Ramos (cell line): ENCODE measurements around the gene HEYL.

Experiments used
- in situ Hi-C: fragments of 300-500 bp; cut with MboI; formaldehyde crosslinking; loops from one replicate; pipeline ENCODE4 v1.14.3; 2022; ENCODE audit warnings: low sequenced_read_pairs; ENCODE audit not compliant: unreplicated experiment

The HEYL gene

GRCh38 chr1:39642796-39643195 is 3.4 kb upstream of the HEYL start:
- in situ Hi-C loops, result no loop called here

GRCh38 chr1:39640861-39641260 is 1.4 kb upstream of the HEYL start:
- in situ Hi-C loops, result no loop called here

GRCh38 chr1:39638965-39639304 is 508 bp downstream of the HEYL start:
- in situ Hi-C loops, result no loop called here

- in situ Hi-C loops, result no loop called here
These were observed 2.1 kb downstream of the HEYL start for GRCh38 chr1:39637361-39637760.

- in situ Hi-C loops, result no loop called here
These were observed 3.6 kb downstream of the HEYL start for GRCh38 chr1:39635871-39636210.

- in situ Hi-C loops, result no loop called here
These were observed 4.1 kb downstream of the HEYL start for GRCh38 chr1:39635205-39635870.

- in situ Hi-C loops, result no loop called here
These were observed 6.0 kb downstream of the HEYL start for GRCh38 chr1:39633422-39633821.

GRCh38 chr1:39632682-39633417 is 6.6 kb downstream of the HEYL start:
- in situ Hi-C loops, result no loop called here

GRCh38 chr1:39632323-39632681 is 7.1 kb downstream of the HEYL start:
- in situ Hi-C loops, result no loop called here

- in situ Hi-C loops, result no loop called here
These were observed 7.8 kb downstream of the HEYL start for GRCh38 chr1:39631361-39632322.

- in situ Hi-C loops, result no loop called here
These were observed 10.6 kb downstream of the HEYL start for GRCh38 chr1:39628807-39629350.

GRCh38 chr1:39626646-39627045 is 12.8 kb downstream of the HEYL start:
- in situ Hi-C loops, result no loop called here

- in situ Hi-C loops, result no loop called here
These were observed 13.8 kb downstream of the HEYL start for GRCh38 chr1:39625462-39626273.

GRCh38 chr1:39625009-39625408 is 14.4 kb downstream of the HEYL start:
- in situ Hi-C loops, result no loop called here

GRCh38 chr1:39623053-39623452 is 16.4 kb downstream of the HEYL start:
- in situ Hi-C loops, result no loop called here

GRCh38 chr1:39622427-39622826 is 17.0 kb downstream of the HEYL start:
- in situ Hi-C loops, result no loop called here

- in situ Hi-C loops, result no loop called here
These were observed 18.7 kb downstream of the HEYL start for GRCh38 chr1:39620659-39621165.

GRCh38 chr1:39617488-39618049 is 21.9 kb downstream of the HEYL start:
- in situ Hi-C loops, result no loop called here

GRCh38 chr1:39615086-39615673 is 24.3 kb downstream of the HEYL start:
- in situ Hi-C loops, result no loop called here
